Measurements from ENCODE around the gene CLK2. TPM values are rescaled to one million over a fixed set of nuclear protein-coding genes. Genes with fewer than 3 reads are reported as not detected.

The CLK2 gene
- total and polyA plus RNA-seq, 2 of the 8 experiments (the other 6 are each of a cell fraction or from before 2014, with no cell fraction given), result 62.2 to 76.0 TPM

GRCh38 chr1:155250246-155250632 lies 23.1 kb downstream of the CLK2 start:
- H3K23ac ChIP-seq (ENCODE audit: insufficient read length), result no peak overlapping the region
- H2BK20ac ChIP-seq (ENCODE audit: low read length), result no peak overlapping the region
- peaks cover 0 to 5% of the 10 kb centered on the region in 2 experiments for H4K20me1 ChIP-seq (replicated peaks in 1 of 2; ENCODE audit: control insufficient read depth in 1 of 2, insufficient read depth in 2 of 2, low read length in 2 of 2)
- H3K56ac ChIP-seq (replicated peaks; ENCODE audit: insufficient read length, low read depth, low read length), result no peak overlapping the region
- ChIA-PET CTCF (ENCODE audit: partially characterized antibody) (interaction anchor here (0.6 to 15.2 kb wide), 56 partner anchors 9 to 868 kb away, joined by 3 to 227 read pairs (median 6); partner anchors contain the start of genes ASH1L, CLK2, FDPS and HCN3), POLR2A (ENCODE audit: partially characterized antibody) (interaction anchor here (0.6 to 7.1 kb wide), 22 partner anchors 11 to 1411 kb away, joined by 3 to 48 read pairs (median 5); partner anchors contain the start of genes CLK2, FDPS, HCN3 and RUSC1)
- H3K36me3 ChIP-seq (ENCODE audit: control insufficient read depth in 2 of 4, insufficient read depth in 4 of 4, low read length in 3 of 4), result peaks cover 0 to 9% (median 2%) of the 10 kb centered on the region in 4 experiments; a peak in 2 of 8 replicates
- H2BK15ac ChIP-seq (ENCODE audit: low read length), result 0 out of 2 replicates have a peak overlapping the region, but pooled peaks have one; percentile 90
- H3K4ac ChIP-seq (replicated peaks; ENCODE audit: insufficient read length, low read depth, low read length), result no peak overlapping the region
- H2AK5ac ChIP-seq (ENCODE audit: low read depth, low read length), result no peak overlapping the region
- H3K27ac ChIP-seq (ENCODE audit: low read depth, low read length), result no peak overlapping the region
- peak overlapping the region; percentile 47 for H4K5ac ChIP-seq (ENCODE audit: insufficient read length, low read depth, low read length)
- H3K23me2 ChIP-seq (ENCODE audit: low read depth, low read length), result peaks cover 8% of the 10 kb centered on the region; the same call in 1 of the 2 replicates
- H3K27me3 ChIP-seq (replicated peaks in 1 of 4; ENCODE audit: control insufficient read depth in 3 of 4, extremely low read depth in 1 of 4, insufficient read depth in 3 of 4, low read length in 3 of 4), result peaks cover 0 to 9% (median 4%) of the 10 kb centered on the region in 4 experiments; a peak in 2 of 7 replicates
- peak overlapping the region; percentile 60 for H4K91ac ChIP-seq (replicated peaks; ENCODE audit: insufficient read length, low read length)
- H3K4me1 ChIP-seq (replicated peaks in 1 of 4; ENCODE audit: control insufficient read depth in 3 of 4, insufficient read depth in 4 of 4, low read length in 3 of 4), result peaks cover 0 to 19% (median 12%) of the 10 kb centered on the region in 4 experiments; a peak in 6 of 7 replicates
- peak overlapping the region; percentile 17; the same call in 1 of the 2 replicates for H3K18ac ChIP-seq (ENCODE audit: extremely low read depth, low read length)
- DNase-seq (ENCODE audit: low read depth in 1 of 2, low spot score in 2 of 2), result no peak
- H4K8ac ChIP-seq (ENCODE audit: extremely low read depth, insufficient read depth, low read length), result peak overlapping the region; percentile 92
- H3K9me3 ChIP-seq (ENCODE audit: insufficient read depth in 2 of 2, low read depth in 1 of 2, low read length in 1 of 2), result no peaks in the 10 kb centered on the region
- WGBS, 2 experiments (ENCODE audit: extremely low coverage in 1 of 2, insufficient coverage in 1 of 2, insufficient read length in 1 of 2, insufficient replicate concordance in 2 of 2, low coverage in 1 of 2, low lambda C conversion rate in 2 of 2, missing lambda C conversion rate in 1 of 2), result 57% methylated on average over 8 of the region's 28 CpGs; no CpG with 5 or more reads in 1 of the 2 experiments
- H2BK12ac ChIP-seq (ENCODE audit: low read depth, low read length), result no peak overlapping the region; the same call in 1 of the 2 replicates
- no peaks in the 10 kb centered on the region for H3K79me1 ChIP-seq (ENCODE audit: low read depth, low read length)
- no peak for FAIRE-seq
- no peak overlapping the region for H3K14ac ChIP-seq (ENCODE audit: insufficient read length)
- peak overlapping the region; percentile 11 to 64 (median 58) for H3K4me3 ChIP-seq (ENCODE audit: extremely low read depth in 1 of 4, insufficient read depth in 2 of 4, low read depth in 3 of 4, low read length in 4 of 4)
- no peak overlapping the region for H2BK5ac ChIP-seq (ENCODE audit: low read depth, low read length)
- no peak overlapping the region; a peak in 1 of 7 replicates for H3K9ac ChIP-seq (replicated peaks in 1 of 4; ENCODE audit: extremely low read depth in 1 of 4, low read depth in 3 of 4, low read length in 3 of 4)
- no peak overlapping the region for H2BK120ac ChIP-seq (replicated peaks; ENCODE audit: low read depth, low read length)
- H3K4me2 ChIP-seq (ENCODE audit: insufficient read depth in 1 of 2, low read depth in 2 of 2, low read length in 2 of 2), result peak overlapping the region; percentile 0 to 91; a peak in 3 of 4 replicates
- H2AFZ ChIP-seq (ENCODE audit: low read length), result no peak overlapping the region
- 0 out of 4 replicates have a peak, but pooled peaks cover 0 to 3% of the 10 kb centered on the region in 2 experiments for H3K79me2 ChIP-seq (ENCODE audit: control insufficient read depth in 1 of 2, insufficient read depth in 2 of 2, low read length in 2 of 2)
- TF ChIP-seq POU5F1 (IDR thresholded peaks at IDR 0.05; ENCODE audit: low read depth, low read length) (no peak), SAP30 (IDR thresholded peaks at IDR 0.05; ENCODE audit: insufficient read depth, insufficient replicate concordance, low read length) (no peak), HDAC6 (IDR thresholded peaks at IDR 0.05; ENCODE audit: low read depth, low read length) (no peak), SP4 (IDR thresholded peaks at IDR 0.05; ENCODE audit: low read length) (no peak), JUN (IDR thresholded peaks at IDR 0.05; ENCODE audit: low read depth, low read length) (no peak), EP300 (IDR thresholded peaks at IDR 0.05; ENCODE audit: borderline replicate concordance in 1 of 2, low read depth in 2 of 2, low read length in 2 of 2) (no peak), ASH2L (IDR thresholded peaks at IDR 0.05; ENCODE audit: low read length) (no peak), RBBP5 (IDR thresholded peaks at IDR 0.05; ENCODE audit: borderline replicate concordance, low read depth, low read length) (no peak), CBX5 (IDR thresholded peaks at IDR 0.05; ENCODE audit: low read depth, low read length) (no peak), BRCA1 (IDR thresholded peaks at IDR 0.05; ENCODE audit: low read depth, low read length) (no peak), TBP (IDR thresholded peaks at IDR 0.05; ENCODE audit: low read depth, low read length) (no peak), RAD21 (IDR thresholded peaks at IDR 0.05 in 1 of 2, conservative IDR thresholded peaks at IDR 0.05 in 1 of 2; ENCODE audit: low read depth in 2 of 2, low read length in 2 of 2) (no peak), NANOG (IDR thresholded peaks at IDR 0.05; ENCODE audit: insufficient read depth, low read depth, low read length, poor library complexity, severe bottlenecking) (no peak)

All from H1 (cell line).